ENCODE measurements around the gene PCDHGB6.
A peak's percentile ranks its signal among the peaks of the same experiment; 100 is the strongest.
"Not testable (repeated sequence)": the region's sequence is repeated elsewhere in the genome, so short reads cannot be mapped to it uniquely, and the experiment has no call there.

GRCh38 chr5:141397756-141398551 is 9.9 kb upstream of the PCDHGB6 start, which contains the start of gene PCDHGB5:
- TF ChIP-seq, protein P1, sequence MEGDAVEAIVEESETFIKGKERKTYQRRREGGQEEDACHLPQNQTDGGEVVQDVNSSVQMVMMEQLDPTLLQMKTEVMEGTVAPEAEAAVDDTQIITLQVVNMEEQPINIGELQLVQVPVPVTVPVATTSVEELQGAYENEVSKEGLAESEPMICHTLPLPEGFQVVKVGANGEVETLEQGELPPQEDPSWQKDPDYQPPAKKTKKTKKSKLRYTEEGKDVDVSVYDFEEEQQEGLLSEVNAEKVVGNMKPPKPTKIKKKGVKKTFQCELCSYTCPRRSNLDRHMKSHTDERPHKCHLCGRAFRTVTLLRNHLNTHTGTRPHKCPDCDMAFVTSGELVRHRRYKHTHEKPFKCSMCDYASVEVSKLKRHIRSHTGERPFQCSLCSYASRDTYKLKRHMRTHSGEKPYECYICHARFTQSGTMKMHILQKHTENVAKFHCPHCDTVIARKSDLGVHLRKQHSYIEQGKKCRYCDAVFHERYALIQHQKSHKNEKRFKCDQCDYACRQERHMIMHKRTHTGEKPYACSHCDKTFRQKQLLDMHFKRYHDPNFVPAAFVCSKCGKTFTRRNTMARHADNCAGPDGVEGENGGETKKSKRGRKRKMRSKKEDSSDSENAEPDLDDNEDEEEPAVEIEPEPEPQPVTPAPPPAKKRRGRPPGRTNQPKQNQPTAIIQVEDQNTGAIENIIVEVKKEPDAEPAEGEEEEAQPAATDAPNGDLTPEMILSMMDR (IDR thresholded peaks at IDR 0.05): peak; percentile 44
- TF ChIP-seq EP300 (IDR thresholded peaks at IDR 0.05); EHMT2 (IDR thresholded peaks at IDR 0.05; ENCODE audit: low read depth); ZFP36 (IDR thresholded peaks at IDR 0.05; ENCODE audit: borderline replicate concordance, partially characterized antibody); MYC (IDR thresholded peaks at IDR 0.05; ENCODE audit: borderline replicate concordance, low read length); RFX5 (IDR thresholded peaks at IDR 0.05); USF2 (IDR thresholded peaks at IDR 0.05); ESRRA (IDR thresholded peaks at IDR 0.05; ENCODE audit: borderline replicate concordance, low read length): not testable (repeated sequence)
- TF ChIP-seq SMC3 (IDR thresholded peaks at IDR 0.05): 0 out of 3 replicates have a peak, but pooled peaks have one; percentile 28

Measured in A549 (cell line).